Liver (tissue), 9 donors: ENCODE measurements around the gene BCAR3. TPM values are rescaled to one million over a fixed set of nuclear protein-coding genes. Genes with fewer than 3 reads are reported as not detected.

ENCODE experiments used
- DNase-seq: peaks from one replicate; pipeline ENCODE4 v3.0.0-alpha.2; 2017; ENCODE audit warnings: low spot score
- H3K27ac ChIP-seq, 2 donors: one replicate each; pipeline ENCODE4 v1.7.0; 2013; ENCODE audit warnings: inconsistent platforms in 2 of 2, low read length in 2 of 2, control low read depth in 1 of 2, low read depth in 1 of 2, mild to moderate bottlenecking in 1 of 2
- H3K27me3 ChIP-seq, 4 donors: one replicate each; pipeline versions ENCODE4 v1.6.1 to v1.7.0; 2013; ENCODE audit warnings: low read length in 3 of 4, inconsistent platforms in 1 of 4, mild to moderate bottlenecking in 1 of 4, moderate library complexity in 1 of 4; ENCODE audit not compliant: control insufficient read depth in 4 of 4, insufficient read depth in 4 of 4
- H3K36me3 ChIP-seq, 4 donors: one replicate each; pipeline versions ENCODE4 v1.6.1 to v1.7.0; 2013; ENCODE audit warnings: low read length in 3 of 4, mild to moderate bottlenecking in 3 of 4, low read depth in 1 of 4, moderate library complexity in 1 of 4; ENCODE audit not compliant: control insufficient read depth in 4 of 4, insufficient read depth in 3 of 4
- H3K4me1 ChIP-seq, 4 donors: one replicate each; pipeline versions ENCODE4 v1.6.1 to v1.7.0; 2013; ENCODE audit warnings: low read length in 3 of 4, mild to moderate bottlenecking in 3 of 4, moderate library complexity in 1 of 4; ENCODE audit not compliant: control insufficient read depth in 4 of 4, insufficient read depth in 4 of 4
- H3K4me3 ChIP-seq, 3 donors: one replicate each; pipeline versions ENCODE4 v1.6.1 to v1.7.0; 2013; ENCODE audit warnings: low read length in 3 of 3, control low read depth in 1 of 3, low read depth in 1 of 3, mild to moderate bottlenecking in 1 of 3
- H3K9ac ChIP-seq, 2 donors: one replicate each; pipeline ENCODE4 v1.7.0; 2013; ENCODE audit warnings: low read length in 2 of 2, mild to moderate bottlenecking in 2 of 2, moderate library complexity in 2 of 2, control low read depth in 1 of 2, low read depth in 1 of 2
- H3K9me3 ChIP-seq, 4 donors: one replicate each; pipeline versions ENCODE4 v1.6.1 to v1.7.0; 2013; ENCODE audit warnings: low read length in 3 of 4; ENCODE audit not compliant: control insufficient read depth in 4 of 4
- EGR1 ChIP-seq, 2 donors: IDR thresholded peaks; 2 replicates each; pipeline ENCODE4 v1.6.1; 2016 to 2018; ENCODE audit warnings: antibody characterized with exemption in 2 of 2, low read depth in 2 of 2
- FOXA1 ChIP-seq: IDR thresholded peaks from 2 replicates; pipeline ENCODE4 v1.6.1; 2016; ENCODE audit warnings: antibody characterized with exemption
- FOXA2 ChIP-seq: IDR thresholded peaks from 2 replicates; pipeline ENCODE4 v1.6.1; 2016; ENCODE audit warnings: antibody characterized with exemption
- GABPA ChIP-seq, 2 donors: IDR thresholded peaks in 1 of 2; conservative IDR thresholded peaks in 1 of 2; 2 replicates each; pipeline ENCODE4 v1.6.1; 2016; ENCODE audit warnings: antibody characterized with exemption in 2 of 2, mild to moderate bottlenecking in 1 of 2, moderate library complexity in 1 of 2
- HNF4A ChIP-seq, 2 donors: conservative IDR thresholded peaks; 2 replicates each; pipeline ENCODE4 v1.6.1; 2016; ENCODE audit warnings: antibody characterized with exemption in 2 of 2, mild to moderate bottlenecking in 2 of 2
- HNF4G ChIP-seq: IDR thresholded peaks from 2 replicates; pipeline ENCODE4 v1.6.1; 2016; ENCODE audit warnings: antibody characterized with exemption
- JUND ChIP-seq, 2 donors: IDR thresholded peaks; 2 replicates each; pipeline ENCODE4 v1.6.1; 2016; ENCODE audit warnings: antibody characterized with exemption in 2 of 2
- NR2F2 ChIP-seq: IDR thresholded peaks from 2 replicates; pipeline ENCODE4 v1.6.1; 2016; ENCODE audit warnings: antibody characterized with exemption
- RAD21 ChIP-seq, 2 donors: IDR thresholded peaks; 2 replicates each; pipeline ENCODE4 v1.6.1; 2016; ENCODE audit warnings: antibody characterized with exemption in 2 of 2, mild to moderate bottlenecking in 2 of 2
- REST ChIP-seq: IDR thresholded peaks from 2 replicates; pipeline ENCODE4 v1.6.1; 2016; ENCODE audit warnings: antibody characterized with exemption, mild to moderate bottlenecking
- RXRA ChIP-seq, 2 donors: IDR thresholded peaks; 2 replicates each; pipeline ENCODE4 v1.6.1; 2017 to 2018; ENCODE audit warnings: antibody characterized with exemption in 2 of 2, mild to moderate bottlenecking in 1 of 2
- SP1 ChIP-seq: IDR thresholded peaks from 2 replicates; pipeline ENCODE4 v1.6.1; 2018; ENCODE audit warnings: antibody characterized with exemption, mild to moderate bottlenecking
- TAF1 ChIP-seq: conservative IDR thresholded peaks from 2 replicates; pipeline ENCODE4 v1.6.1; 2016; ENCODE audit warnings: antibody characterized with exemption, mild to moderate bottlenecking
- YY1 ChIP-seq: IDR thresholded peaks from 2 replicates; pipeline ENCODE4 v1.6.1; 2016; ENCODE audit warnings: antibody characterized with exemption, mild to moderate bottlenecking
- ZBTB33 ChIP-seq: IDR thresholded peaks from 2 replicates; pipeline ENCODE4 v1.6.1; 2016; ENCODE audit warnings: antibody characterized with exemption
- WGBS: extraction: QIAGEN DNeasy Blood & Tissue Kit; methylation state at CpG from one replicate; pipeline ENCODE4 v1.1.7; 2013; 5-methylcytosine and 5-hydroxymethylcytosine counted together
- polyA plus RNA-seq, 2 donors: library from polyadenylated mRNA; stranded (reverse) in 1 of 2; unstranded in 1 of 2; fragments of 200-250 nt in 1 of 2; fragments of >200 nt in 1 of 2; fragmentation: Nextera tagmentation in 1 of 2; extraction: Ambion mirVana in 1 of 2; gene quantifications; one replicate each; pipeline versions ENCODE4 v1.2.1 to v1.2.3, GENCODE V29; 2013 to 2015
- total RNA-seq, 2 donors: library from RNA; depleted of rRNA; stranded (reverse); fragments of >200 nt; gene quantifications; one replicate each; pipeline ENCODE4 v1.2.3, GENCODE V29; 2014
- TF ChIP-seq, protein P1 (sequence below): IDR thresholded peaks from 2 replicates; pipeline ENCODE4 v1.6.1; 2016; ENCODE audit warnings: antibody characterized with exemption
- TF ChIP-seq, protein P2 (sequence below): fragments of 150-350 bp; IDR thresholded peaks from 2 replicates; pipeline ENCODE4 v1.5.1; 2017; ENCODE audit warnings: improper control_type of control experiment, low read depth, low read length; ENCODE audit not compliant: missing input control
- donor health status: healthy.
- donor health status: healthy.
- donor health status: healthy.
- donor health status: healthy.
- donor health status: healthy.

BCAR3 gene
- total and polyA plus RNA-seq, 4 donors, result 2.8 to 10.3 (median 7.7) TPM

DNA sequence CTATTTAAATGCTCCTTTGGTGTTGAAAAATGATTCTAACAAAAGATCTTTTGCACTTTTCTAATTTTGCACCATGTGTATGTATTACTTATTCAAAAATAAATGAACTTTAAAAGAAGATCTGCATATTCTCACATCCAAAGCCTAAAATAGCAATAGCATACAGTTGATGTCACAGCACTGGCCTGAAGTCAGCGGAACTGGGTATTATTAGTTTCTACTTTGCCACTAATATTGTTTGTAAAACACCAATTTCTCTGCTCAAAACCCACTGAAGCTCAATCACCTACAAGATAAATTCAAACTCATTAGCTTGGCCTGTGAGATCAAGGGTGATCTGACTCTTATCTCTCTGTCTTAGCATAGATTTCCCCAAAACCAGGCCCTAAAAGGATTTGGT is 34.5 kb upstream of the BCAR3 start:
- Histone ChIP-seq H3K4me1 (no peaks in the 10 kb centered on the region), H3K9ac (no peak overlapping the region), H3K9me3 (no peaks in the 10 kb centered on the region), H3K27me3 (no peaks in the 10 kb centered on the region), H3K36me3 (no peaks in the 10 kb centered on the region), H3K4me3 (no peak overlapping the region), H3K27ac (no peak overlapping the region)
- no peak for DNase-seq
- TF ChIP-seq HNF4A (conservative IDR thresholded peaks at IDR 0.05), result no peak
- no peak for TF ChIP-seq YY1
- TF ChIP-seq NR2F2, result no peak
- no peak for TF ChIP-seq FOXA1
- no peak for TF ChIP-seq HNF4G
- TF ChIP-seq JUND (IDR thresholded peaks at IDR 0.05), result no peak
- no peak for TF ChIP-seq TAF1
- TF ChIP-seq REST, result no peak
- no peak for TF ChIP-seq ZBTB33
- no peak for TF ChIP-seq SP1
- no peak for TF ChIP-seq EGR1 (IDR thresholded peaks at IDR 0.05; ENCODE audit: low read depth in 2 of 2)
- TF ChIP-seq RXRA (IDR thresholded peaks at IDR 0.05), result no peak
- TF ChIP-seq, protein P1, sequence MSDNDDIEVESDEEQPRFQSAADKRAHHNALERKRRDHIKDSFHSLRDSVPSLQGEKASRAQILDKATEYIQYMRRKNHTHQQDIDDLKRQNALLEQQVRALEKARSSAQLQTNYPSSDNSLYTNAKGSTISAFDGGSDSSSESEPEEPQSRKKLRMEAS, result no peak
- 97% methylated on average over 1 of the region's 1 CpG for WGBS

GRCh38 chr1:93715529-93716126 is 34.0 kb upstream of the BCAR3 start:
- WGBS, result 71% methylated on average over 10 of the region's 10 CpGs
- H3K27ac ChIP-seq, result no peak overlapping the region
- no peaks in the 10 kb centered on the region for H3K36me3 ChIP-seq
- H3K27me3 ChIP-seq, result no peaks in the 10 kb centered on the region
- peaks cover 0 to 2% (median 0%) of the 10 kb centered on the region in 4 donors for H3K4me1 ChIP-seq
- DNase-seq, result no peak
- no peak overlapping the region for H3K9ac ChIP-seq
- H3K4me3 ChIP-seq, result no peak overlapping the region
- TF ChIP-seq HNF4A (conservative IDR thresholded peaks at IDR 0.05) (no peak), TAF1 (no peak), FOXA2 (no peak), HNF4G (no peak), JUND (IDR thresholded peaks at IDR 0.05) (no peak), GABPA (IDR thresholded peaks at IDR 0.05 in 1 of 2, conservative IDR thresholded peaks at IDR 0.05 in 1 of 2) (no peak), RAD21 (IDR thresholded peaks at IDR 0.05) (no peak), REST (no peak), EGR1 (IDR thresholded peaks at IDR 0.05; ENCODE audit: low read depth in 2 of 2) (no peak), RXRA (IDR thresholded peaks at IDR 0.05) (no peak), NR2F2 (no peak)
- TF ChIP-seq, protein P1, result no peak
- TF ChIP-seq, protein P2, sequence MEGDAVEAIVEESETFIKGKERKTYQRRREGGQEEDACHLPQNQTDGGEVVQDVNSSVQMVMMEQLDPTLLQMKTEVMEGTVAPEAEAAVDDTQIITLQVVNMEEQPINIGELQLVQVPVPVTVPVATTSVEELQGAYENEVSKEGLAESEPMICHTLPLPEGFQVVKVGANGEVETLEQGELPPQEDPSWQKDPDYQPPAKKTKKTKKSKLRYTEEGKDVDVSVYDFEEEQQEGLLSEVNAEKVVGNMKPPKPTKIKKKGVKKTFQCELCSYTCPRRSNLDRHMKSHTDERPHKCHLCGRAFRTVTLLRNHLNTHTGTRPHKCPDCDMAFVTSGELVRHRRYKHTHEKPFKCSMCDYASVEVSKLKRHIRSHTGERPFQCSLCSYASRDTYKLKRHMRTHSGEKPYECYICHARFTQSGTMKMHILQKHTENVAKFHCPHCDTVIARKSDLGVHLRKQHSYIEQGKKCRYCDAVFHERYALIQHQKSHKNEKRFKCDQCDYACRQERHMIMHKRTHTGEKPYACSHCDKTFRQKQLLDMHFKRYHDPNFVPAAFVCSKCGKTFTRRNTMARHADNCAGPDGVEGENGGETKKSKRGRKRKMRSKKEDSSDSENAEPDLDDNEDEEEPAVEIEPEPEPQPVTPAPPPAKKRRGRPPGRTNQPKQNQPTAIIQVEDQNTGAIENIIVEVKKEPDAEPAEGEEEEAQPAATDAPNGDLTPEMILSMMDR, result no peak
- no peaks in the 10 kb centered on the region for H3K9me3 ChIP-seq
